ENCODE data around the gene SPAAR. TPM values are rescaled to one million over a fixed set of nuclear protein-coding genes. Genes with fewer than 3 reads are reported as not detected.

The SPAAR gene
- total RNA-seq, 1 experiment from 2014 or later = 0.72 TPM

DNA sequence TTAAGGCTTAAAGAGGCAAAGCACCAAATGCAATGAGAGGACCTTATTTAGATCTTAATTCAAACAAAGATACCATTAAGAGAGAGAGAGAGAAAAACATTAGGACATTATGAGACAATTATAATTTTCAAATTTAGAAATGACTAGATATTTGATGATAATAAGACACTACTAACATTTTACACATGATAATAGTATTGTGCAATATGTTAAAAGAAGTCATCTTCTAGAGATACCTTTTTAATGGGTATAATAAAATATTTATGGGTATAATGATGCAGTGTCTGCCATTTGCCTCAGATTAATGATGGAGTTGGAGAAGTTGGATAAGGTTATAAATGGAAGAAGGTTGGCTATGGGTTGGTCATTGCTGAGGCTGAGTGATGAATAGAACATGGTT is 21.2 kb downstream of the SPAAR start:
- BruUV-seq (replicated peaks) = no TSS peak
- intact Hi-C loops (cut with micrococcal nuclease; ENCODE audit: unreplicated experiment) = no loop called here

DNA sequence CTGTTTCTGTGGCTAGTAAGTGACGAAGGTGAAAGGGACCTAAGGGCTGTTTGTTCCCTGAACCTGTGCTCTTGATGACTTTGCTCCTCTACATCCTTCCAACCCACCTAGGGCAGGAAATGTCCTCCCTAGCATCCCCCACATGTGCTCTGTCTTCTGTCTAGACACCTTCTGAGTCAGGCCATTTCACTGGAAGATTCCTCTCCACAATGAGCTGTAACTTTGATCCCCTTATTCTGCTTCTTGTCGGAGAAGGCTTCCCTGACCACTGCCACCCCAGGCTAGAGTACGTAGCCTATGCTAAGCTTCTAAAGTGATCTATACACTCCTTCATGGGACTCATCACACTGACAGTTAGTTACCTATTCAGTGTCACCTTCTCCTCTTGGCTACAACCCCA is 21.7 kb downstream of the SPAAR start:
- no peak for DNase-seq
- no peak overlapping the region for H3K4me2 ChIP-seq
- TF ChIP-seq, protein P1, sequence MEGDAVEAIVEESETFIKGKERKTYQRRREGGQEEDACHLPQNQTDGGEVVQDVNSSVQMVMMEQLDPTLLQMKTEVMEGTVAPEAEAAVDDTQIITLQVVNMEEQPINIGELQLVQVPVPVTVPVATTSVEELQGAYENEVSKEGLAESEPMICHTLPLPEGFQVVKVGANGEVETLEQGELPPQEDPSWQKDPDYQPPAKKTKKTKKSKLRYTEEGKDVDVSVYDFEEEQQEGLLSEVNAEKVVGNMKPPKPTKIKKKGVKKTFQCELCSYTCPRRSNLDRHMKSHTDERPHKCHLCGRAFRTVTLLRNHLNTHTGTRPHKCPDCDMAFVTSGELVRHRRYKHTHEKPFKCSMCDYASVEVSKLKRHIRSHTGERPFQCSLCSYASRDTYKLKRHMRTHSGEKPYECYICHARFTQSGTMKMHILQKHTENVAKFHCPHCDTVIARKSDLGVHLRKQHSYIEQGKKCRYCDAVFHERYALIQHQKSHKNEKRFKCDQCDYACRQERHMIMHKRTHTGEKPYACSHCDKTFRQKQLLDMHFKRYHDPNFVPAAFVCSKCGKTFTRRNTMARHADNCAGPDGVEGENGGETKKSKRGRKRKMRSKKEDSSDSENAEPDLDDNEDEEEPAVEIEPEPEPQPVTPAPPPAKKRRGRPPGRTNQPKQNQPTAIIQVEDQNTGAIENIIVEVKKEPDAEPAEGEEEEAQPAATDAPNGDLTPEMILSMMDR (conservative IDR thresholded peaks at IDR 0.05) = no peak
- no peak for TF ChIP-seq EZH2 (IDR thresholded peaks at IDR 0.05; ENCODE audit: low read depth)
- H3K27me3 ChIP-seq (ENCODE audit: insufficient read depth, low read depth) = no peaks in the 10 kb centered on the region
- H3K9me2 ChIP-seq (ENCODE audit: insufficient read depth) = no peaks in the 10 kb centered on the region
- ChIA-PET CTCF (no interaction called here), POLR2A (ENCODE audit: unreplicated experiment) (no interaction called here)
- no peak overlapping the region for H3K4me3 ChIP-seq
- no peak overlapping the region for H3K27ac ChIP-seq
- BruUV-seq (replicated peaks) = no TSS peak
- intact Hi-C loops (cut with micrococcal nuclease; ENCODE audit: unreplicated experiment) = no loop called here
- no peaks in the 10 kb centered on the region for H3K4me1 ChIP-seq (replicated peaks; ENCODE audit: insufficient read depth)
- H2AFZ ChIP-seq = no peak overlapping the region
- H3F3A ChIP-seq (ENCODE audit: insufficient read depth, low read depth) = no peaks in the 10 kb centered on the region
- no peaks in the 10 kb centered on the region for H3K9me3 ChIP-seq (ENCODE audit: insufficient read depth, low read depth)
- no peaks in the 10 kb centered on the region for H4K20me1 ChIP-seq (ENCODE audit: insufficient read depth)
- H3K79me2 ChIP-seq (ENCODE audit: low read depth) = no peaks in the 10 kb centered on the region
- no peaks in the 10 kb centered on the region for H3K36me3 ChIP-seq (ENCODE audit: low read depth)

More for the DNA sequence above, 21.2 kb downstream of the SPAAR start:
- Histone ChIP-seq H3F3A (ENCODE audit: insufficient read depth, low read depth) (no peaks in the 10 kb centered on the region), H3K4me3 (no peak overlapping the region), H3K27me3 (ENCODE audit: insufficient read depth, low read depth) (no peaks in the 10 kb centered on the region), H3K9me3 (ENCODE audit: insufficient read depth, low read depth) (no peaks in the 10 kb centered on the region), H3K9me2 (ENCODE audit: insufficient read depth) (no peaks in the 10 kb centered on the region), H3K79me2 (ENCODE audit: low read depth) (no peaks in the 10 kb centered on the region), H3K4me2 (no peak overlapping the region), H4K20me1 (ENCODE audit: insufficient read depth) (no peaks in the 10 kb centered on the region), H2AFZ (no peak overlapping the region), H3K27ac (no peak overlapping the region), H3K36me3 (ENCODE audit: low read depth) (no peaks in the 10 kb centered on the region), H3K4me1 (replicated peaks; ENCODE audit: insufficient read depth) (peaks cover 4% of the 10 kb centered on the region; the same call in 1 of the 2 replicates)
- CTCF ChIA-PET = no interaction called here
- DNase-seq = no peak
- POLR2A ChIA-PET (ENCODE audit: unreplicated experiment) = no interaction called here
- TF ChIP-seq, protein P1 (conservative IDR thresholded peaks at IDR 0.05) = no peak
- TF ChIP-seq EZH2 (IDR thresholded peaks at IDR 0.05; ENCODE audit: low read depth) = no peak

- ChIA-PET POLR2A (ENCODE audit: unreplicated experiment) (no interaction called here), CTCF (no interaction called here)
- Histone ChIP-seq H3K4me3 (no peak overlapping the region), H3K9me3 (ENCODE audit: insufficient read depth, low read depth) (no peaks in the 10 kb centered on the region), H3K36me3 (ENCODE audit: low read depth) (no peaks in the 10 kb centered on the region), H3K4me1 (replicated peaks; ENCODE audit: insufficient read depth) (no peaks in the 10 kb centered on the region), H3K4me2 (no peak overlapping the region), H2AFZ (no peak overlapping the region), H4K20me1 (ENCODE audit: insufficient read depth) (no peaks in the 10 kb centered on the region), H3F3A (ENCODE audit: insufficient read depth, low read depth) (no peaks in the 10 kb centered on the region), H3K27ac (no peak overlapping the region), H3K27me3 (ENCODE audit: insufficient read depth, low read depth) (no peaks in the 10 kb centered on the region), H3K9me2 (ENCODE audit: insufficient read depth) (no peaks in the 10 kb centered on the region), H3K79me2 (ENCODE audit: low read depth) (no peaks in the 10 kb centered on the region)
- DNase-seq = no peak
- BruUV-seq (replicated peaks) = no TSS peak
- TF ChIP-seq, protein P1 (conservative IDR thresholded peaks at IDR 0.05) = no peak
- intact Hi-C loops (cut with micrococcal nuclease; ENCODE audit: unreplicated experiment) = no loop called here
Observed at GRCh38 chr9:35932735-35933134, 23.4 kb downstream of the SPAAR start.
